ENCODE measurements around the gene OSTN.

DNA sequence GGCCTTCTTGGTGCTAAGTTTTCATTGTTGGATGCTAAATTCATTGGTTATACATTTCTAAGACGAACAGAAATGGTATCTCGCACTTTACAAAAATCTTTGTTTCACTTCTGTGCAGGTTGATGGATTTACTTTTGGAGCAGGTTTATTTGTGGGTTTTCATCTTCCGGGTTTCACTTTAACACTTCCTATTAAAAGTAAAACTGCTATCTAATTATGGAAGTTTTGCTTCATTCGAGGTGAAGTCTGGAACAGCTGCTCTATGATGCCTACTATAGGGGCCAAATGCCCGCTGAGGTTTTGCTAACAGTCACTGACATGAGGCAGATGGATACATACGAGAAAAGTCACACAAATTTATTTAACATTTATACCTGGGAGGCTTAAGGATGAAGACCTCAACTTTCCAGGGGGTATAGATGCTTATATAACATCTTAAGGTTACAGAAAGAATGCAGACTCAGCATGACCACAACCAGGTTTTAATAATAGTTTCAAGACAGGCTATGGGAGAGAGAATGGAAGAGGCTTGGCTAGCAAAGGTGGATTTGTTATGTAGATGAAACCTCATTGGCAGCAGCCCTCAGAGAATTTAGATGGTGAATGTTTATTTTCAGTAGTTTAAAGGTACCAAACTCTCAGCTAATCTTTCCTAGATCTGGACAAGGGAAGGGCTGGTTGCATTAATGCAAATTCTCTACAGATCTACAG lies 54.2 kb downstream of the OSTN start:
- TF ChIP-seq, protein P1, sequence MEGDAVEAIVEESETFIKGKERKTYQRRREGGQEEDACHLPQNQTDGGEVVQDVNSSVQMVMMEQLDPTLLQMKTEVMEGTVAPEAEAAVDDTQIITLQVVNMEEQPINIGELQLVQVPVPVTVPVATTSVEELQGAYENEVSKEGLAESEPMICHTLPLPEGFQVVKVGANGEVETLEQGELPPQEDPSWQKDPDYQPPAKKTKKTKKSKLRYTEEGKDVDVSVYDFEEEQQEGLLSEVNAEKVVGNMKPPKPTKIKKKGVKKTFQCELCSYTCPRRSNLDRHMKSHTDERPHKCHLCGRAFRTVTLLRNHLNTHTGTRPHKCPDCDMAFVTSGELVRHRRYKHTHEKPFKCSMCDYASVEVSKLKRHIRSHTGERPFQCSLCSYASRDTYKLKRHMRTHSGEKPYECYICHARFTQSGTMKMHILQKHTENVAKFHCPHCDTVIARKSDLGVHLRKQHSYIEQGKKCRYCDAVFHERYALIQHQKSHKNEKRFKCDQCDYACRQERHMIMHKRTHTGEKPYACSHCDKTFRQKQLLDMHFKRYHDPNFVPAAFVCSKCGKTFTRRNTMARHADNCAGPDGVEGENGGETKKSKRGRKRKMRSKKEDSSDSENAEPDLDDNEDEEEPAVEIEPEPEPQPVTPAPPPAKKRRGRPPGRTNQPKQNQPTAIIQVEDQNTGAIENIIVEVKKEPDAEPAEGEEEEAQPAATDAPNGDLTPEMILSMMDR (conservative IDR thresholded peaks at IDR 0.05; ENCODE audit: low read depth in 2 of 2), result no peak
- TF ChIP-seq POLR2AphosphoS5 (IDR thresholded peaks at IDR 0.05; ENCODE audit: low read depth) (no peak), CREB1 (CRISPR knock-in tag; IDR thresholded peaks at IDR 0.05; ENCODE audit: low read depth) (no peak), EZH2 (IDR thresholded peaks at IDR 0.05; ENCODE audit: low read depth, unreplicated experiment) (no peak), EZH2phosphoT487 (IDR thresholded peaks at IDR 0.05; ENCODE audit: unreplicated experiment) (no peak), NANOG (IDR thresholded peaks at IDR 0.05; ENCODE audit: borderline replicate concordance) (peak; percentile 59; the same call in 1 of the 2 replicates), ZNF331 (CRISPR knock-in tag; IDR thresholded peaks at IDR 0.05; ENCODE audit: low read depth) (no peak), JUNB (IDR thresholded peaks at IDR 0.05; ENCODE audit: unreplicated experiment) (no peak), ZNF114 (CRISPR knock-in tag; IDR thresholded peaks at IDR 0.05) (no peak), STAT1 (IDR thresholded peaks at IDR 0.05; ENCODE audit: unreplicated experiment) (no peak)
- TF ChIP-seq, protein P2, sequence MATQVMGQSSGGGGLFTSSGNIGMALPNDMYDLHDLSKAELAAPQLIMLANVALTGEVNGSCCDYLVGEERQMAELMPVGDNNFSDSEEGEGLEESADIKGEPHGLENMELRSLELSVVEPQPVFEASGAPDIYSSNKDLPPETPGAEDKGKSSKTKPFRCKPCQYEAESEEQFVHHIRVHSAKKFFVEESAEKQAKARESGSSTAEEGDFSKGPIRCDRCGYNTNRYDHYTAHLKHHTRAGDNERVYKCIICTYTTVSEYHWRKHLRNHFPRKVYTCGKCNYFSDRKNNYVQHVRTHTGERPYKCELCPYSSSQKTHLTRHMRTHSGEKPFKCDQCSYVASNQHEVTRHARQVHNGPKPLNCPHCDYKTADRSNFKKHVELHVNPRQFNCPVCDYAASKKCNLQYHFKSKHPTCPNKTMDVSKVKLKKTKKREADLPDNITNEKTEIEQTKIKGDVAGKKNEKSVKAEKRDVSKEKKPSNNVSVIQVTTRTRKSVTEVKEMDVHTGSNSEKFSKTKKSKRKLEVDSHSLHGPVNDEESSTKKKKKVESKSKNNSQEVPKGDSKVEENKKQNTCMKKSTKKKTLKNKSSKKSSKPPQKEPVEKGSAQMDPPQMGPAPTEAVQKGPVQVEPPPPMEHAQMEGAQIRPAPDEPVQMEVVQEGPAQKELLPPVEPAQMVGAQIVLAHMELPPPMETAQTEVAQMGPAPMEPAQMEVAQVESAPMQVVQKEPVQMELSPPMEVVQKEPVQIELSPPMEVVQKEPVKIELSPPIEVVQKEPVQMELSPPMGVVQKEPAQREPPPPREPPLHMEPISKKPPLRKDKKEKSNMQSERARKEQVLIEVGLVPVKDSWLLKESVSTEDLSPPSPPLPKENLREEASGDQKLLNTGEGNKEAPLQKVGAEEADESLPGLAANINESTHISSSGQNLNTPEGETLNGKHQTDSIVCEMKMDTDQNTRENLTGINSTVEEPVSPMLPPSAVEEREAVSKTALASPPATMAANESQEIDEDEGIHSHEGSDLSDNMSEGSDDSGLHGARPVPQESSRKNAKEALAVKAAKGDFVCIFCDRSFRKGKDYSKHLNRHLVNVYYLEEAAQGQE (IDR thresholded peaks at IDR 0.05; ENCODE audit: unreplicated experiment), result no peak
- TF ChIP-seq, protein P3, sequence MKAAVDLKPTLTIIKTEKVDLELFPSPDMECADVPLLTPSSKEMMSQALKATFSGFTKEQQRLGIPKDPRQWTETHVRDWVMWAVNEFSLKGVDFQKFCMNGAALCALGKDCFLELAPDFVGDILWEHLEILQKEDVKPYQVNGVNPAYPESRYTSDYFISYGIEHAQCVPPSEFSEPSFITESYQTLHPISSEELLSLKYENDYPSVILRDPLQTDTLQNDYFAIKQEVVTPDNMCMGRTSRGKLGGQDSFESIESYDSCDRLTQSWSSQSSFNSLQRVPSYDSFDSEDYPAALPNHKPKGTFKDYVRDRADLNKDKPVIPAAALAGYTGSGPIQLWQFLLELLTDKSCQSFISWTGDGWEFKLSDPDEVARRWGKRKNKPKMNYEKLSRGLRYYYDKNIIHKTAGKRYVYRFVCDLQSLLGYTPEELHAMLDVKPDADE (IDR thresholded peaks at IDR 0.05), result no peak
- TF ChIP-seq, protein P4, sequence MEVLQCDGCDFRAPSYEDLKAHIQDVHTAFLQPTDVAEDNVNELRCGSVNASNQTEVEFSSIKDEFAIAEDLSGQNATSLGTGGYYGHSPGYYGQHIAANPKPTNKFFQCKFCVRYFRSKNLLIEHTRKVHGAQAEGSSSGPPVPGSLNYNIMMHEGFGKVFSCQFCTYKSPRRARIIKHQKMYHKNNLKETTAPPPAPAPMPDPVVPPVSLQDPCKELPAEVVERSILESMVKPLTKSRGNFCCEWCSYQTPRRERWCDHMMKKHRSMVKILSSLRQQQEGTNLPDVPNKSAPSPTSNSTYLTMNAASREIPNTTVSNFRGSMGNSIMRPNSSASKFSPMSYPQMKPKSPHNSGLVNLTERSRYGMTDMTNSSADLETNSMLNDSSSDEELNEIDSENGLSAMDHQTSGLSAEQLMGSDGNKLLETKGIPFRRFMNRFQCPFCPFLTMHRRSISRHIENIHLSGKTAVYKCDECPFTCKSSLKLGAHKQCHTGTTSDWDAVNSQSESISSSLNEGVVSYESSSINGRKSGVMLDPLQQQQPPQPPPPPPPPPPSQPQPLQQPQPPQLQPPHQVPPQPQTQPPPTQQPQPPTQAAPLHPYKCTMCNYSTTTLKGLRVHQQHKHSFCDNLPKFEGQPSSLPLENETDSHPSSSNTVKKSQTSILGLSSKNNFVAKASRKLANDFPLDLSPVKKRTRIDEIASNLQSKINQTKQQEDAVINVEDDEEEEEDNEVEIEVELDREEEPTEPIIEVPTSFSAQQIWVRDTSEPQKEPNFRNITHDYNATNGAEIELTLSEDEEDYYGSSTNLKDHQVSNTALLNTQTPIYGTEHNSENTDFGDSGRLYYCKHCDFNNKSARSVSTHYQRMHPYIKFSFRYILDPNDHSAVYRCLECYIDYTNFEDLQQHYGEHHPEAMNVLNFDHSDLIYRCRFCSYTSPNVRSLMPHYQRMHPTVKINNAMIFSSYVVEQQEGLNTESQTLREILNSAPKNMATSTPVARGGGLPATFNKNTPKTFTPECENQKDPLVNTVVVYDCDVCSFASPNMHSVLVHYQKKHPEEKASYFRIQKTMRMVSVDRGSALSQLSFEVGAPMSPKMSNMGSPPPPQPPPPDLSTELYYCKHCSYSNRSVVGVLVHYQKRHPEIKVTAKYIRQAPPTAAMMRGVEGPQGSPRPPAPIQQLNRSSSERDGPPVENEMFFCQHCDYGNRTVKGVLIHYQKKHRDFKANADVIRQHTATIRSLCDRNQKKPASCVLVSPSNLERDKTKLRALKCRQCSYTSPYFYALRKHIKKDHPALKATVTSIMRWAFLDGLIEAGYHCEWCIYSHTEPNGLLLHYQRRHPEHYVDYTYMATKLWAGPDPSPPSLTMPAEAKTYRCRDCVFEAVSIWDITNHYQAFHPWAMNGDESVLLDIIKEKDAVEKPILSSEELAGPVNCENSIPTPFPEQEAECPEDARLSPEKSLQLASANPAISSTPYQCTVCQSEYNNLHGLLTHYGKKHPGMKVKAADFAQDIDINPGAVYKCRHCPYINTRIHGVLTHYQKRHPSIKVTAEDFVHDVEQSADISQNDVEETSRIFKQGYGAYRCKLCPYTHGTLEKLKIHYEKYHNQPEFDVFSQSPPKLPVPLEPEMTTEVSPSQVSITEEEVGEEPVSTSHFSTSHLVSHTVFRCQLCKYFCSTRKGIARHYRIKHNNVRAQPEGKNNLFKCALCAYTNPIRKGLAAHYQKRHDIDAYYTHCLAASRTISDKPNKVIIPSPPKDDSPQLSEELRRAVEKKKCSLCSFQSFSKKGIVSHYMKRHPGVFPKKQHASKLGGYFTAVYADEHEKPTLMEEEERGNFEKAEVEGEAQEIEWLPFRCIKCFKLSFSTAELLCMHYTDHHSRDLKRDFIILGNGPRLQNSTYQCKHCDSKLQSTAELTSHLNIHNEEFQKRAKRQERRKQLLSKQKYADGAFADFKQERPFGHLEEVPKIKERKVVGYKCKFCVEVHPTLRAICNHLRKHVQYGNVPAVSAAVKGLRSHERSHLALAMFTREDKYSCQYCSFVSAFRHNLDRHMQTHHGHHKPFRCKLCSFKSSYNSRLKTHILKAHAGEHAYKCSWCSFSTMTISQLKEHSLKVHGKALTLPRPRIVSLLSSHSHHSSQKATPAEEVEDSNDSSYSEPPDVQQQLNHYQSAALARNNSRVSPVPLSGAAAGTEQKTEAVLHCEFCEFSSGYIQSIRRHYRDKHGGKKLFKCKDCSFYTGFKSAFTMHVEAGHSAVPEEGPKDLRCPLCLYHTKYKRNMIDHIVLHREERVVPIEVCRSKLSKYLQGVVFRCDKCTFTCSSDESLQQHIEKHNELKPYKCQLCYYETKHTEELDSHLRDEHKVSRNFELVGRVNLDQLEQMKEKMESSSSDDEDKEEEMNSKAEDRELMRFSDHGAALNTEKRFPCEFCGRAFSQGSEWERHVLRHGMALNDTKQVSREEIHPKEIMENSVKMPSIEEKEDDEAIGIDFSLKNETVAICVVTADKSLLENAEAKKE (CRISPR knock-in tag; IDR thresholded peaks at IDR 0.05), result peak; percentile 9; the same call in 1 of the 2 replicates

Measured in GM23338 (cell line).